GM12878 (cell line): ENCODE measurements around the gene TSPAN31.
"Not testable (repeated sequence)": the region's sequence is repeated elsewhere in the genome, so short reads cannot be mapped to it uniquely, and the experiment has no call there.

Source experiments
- CREB1 ChIP-seq: IDR thresholded peaks from 2 replicates; pipeline ENCODE4 v1.6.1; 2012; ENCODE audit warnings: low read depth, mild to moderate bottlenecking, inconsistent platforms
- CTCF ChIP-seq, 3 experiments: IDR thresholded peaks in 2 of 3; conservative IDR thresholded peaks in 1 of 3; 2 replicates each; pipeline ENCODE4 v1.5.1; 2011; ENCODE audit warnings: low read depth in 3 of 3, low read length in 3 of 3, mild to moderate bottlenecking in 3 of 3, control low read depth in 2 of 3, moderate library complexity in 2 of 3, inconsistent platforms in 1 of 3, mixed read lengths in 1 of 3; ENCODE audit not compliant: control insufficient read depth in 2 of 3, insufficient read depth in 1 of 3; ENCODE audit errors: extremely low read depth in 1 of 3
- ELK1 ChIP-seq: IDR thresholded peaks from 2 replicates; pipeline ENCODE4 v1.6.1; 2012; ENCODE audit warnings: low read depth, low read length, improper control_type of control experiment
- FOXK2 ChIP-seq: fragments of 450-650 bp; IDR thresholded peaks from 2 replicates; pipeline ENCODE4 v1.6.1; 2017; ENCODE audit warnings: mild to moderate bottlenecking, moderate library complexity
- HDAC2 ChIP-seq: fragments of 200-600 bp; sonication (generic); IDR thresholded peaks from 2 replicates; pipeline ENCODE4 v1.6.1; 2017
- NR2C2 ChIP-seq: IDR thresholded peaks from 2 replicates; pipeline ENCODE4 v1.6.1; 2011; ENCODE audit warnings: borderline replicate concordance, low read depth; ENCODE audit not compliant: control insufficient read depth, insufficient read length
- POLR2A ChIP-seq: IDR thresholded peaks from 2 replicates; pipeline ENCODE4 v1.6.1; 2011; ENCODE audit warnings: low read depth, mild to moderate bottlenecking, low read length
- RAD21 ChIP-seq: IDR thresholded peaks from 2 replicates; pipeline ENCODE4 v1.6.1; 2011; ENCODE audit warnings: mild to moderate bottlenecking, low read depth, low read length, moderate library complexity; ENCODE audit not compliant: insufficient read depth
- RFX5 ChIP-seq: IDR thresholded peaks from 2 replicates; pipeline ENCODE4 v1.6.1; 2011; ENCODE audit warnings: low read depth, low read length, improper control_type of control experiment
- TAF1 ChIP-seq: IDR thresholded peaks from 2 replicates; pipeline ENCODE4 v1.6.1; 2011; ENCODE audit warnings: mild to moderate bottlenecking, low read depth, low read length, borderline replicate concordance
- USF1 ChIP-seq: IDR thresholded peaks from 2 replicates; pipeline ENCODE4 v1.6.1; 2011; ENCODE audit warnings: borderline replicate concordance, low read depth, mild to moderate bottlenecking, moderate library complexity, mixed read lengths, low read length; ENCODE audit not compliant: insufficient read depth; ENCODE audit errors: extremely low read length
- USF2 ChIP-seq: IDR thresholded peaks from 2 replicates; pipeline ENCODE4 v1.6.1; 2011; ENCODE audit warnings: low read depth, low read length, improper control_type of control experiment, borderline replicate concordance
- YY1 ChIP-seq: IDR thresholded peaks from 2 replicates; pipeline ENCODE4 v1.6.1; 2011; ENCODE audit warnings: low read depth, mild to moderate bottlenecking, low read length

GRCh38 chr12:57721846-57722608 is 22.8 kb upstream of the TSPAN31 start:
- not testable (repeated sequence) for TF ChIP-seq ELK1; CREB1; CTCF (IDR thresholded peaks at IDR 0.05 in 2 of 3, conservative IDR thresholded peaks at IDR 0.05 in 1 of 3; ENCODE audit: control insufficient read depth in 2 of 3, extremely low read depth in 1 of 3, insufficient read depth in 1 of 3, low read depth in 3 of 3, low read length in 3 of 3); USF2; HDAC2; NR2C2; YY1; USF1; RFX5; FOXK2; RAD21; TAF1
- 0 out of 2 replicates have a peak, but pooled peaks have one; percentile 0 for TF ChIP-seq POLR2A
